ENCODE data around the gene KANSL3. TPM values are rescaled to one million over a fixed set of nuclear protein-coding genes. Genes with fewer than 3 reads are reported as not detected.
A peak's percentile ranks its signal among the peaks of the same experiment; 100 is the strongest.
"Not testable (repeated sequence)": the region's sequence is repeated elsewhere in the genome, so short reads cannot be mapped to it uniquely, and the experiment has no call there.

KANSL3 gene
- total RNA-seq, result 10 to 100 TPM; 34.0 to 36.1 TPM
- long read RNA-seq, donor 1, full-length matches to known transcripts, result 1 of 11 reads
- long read RNA-seq, donor 1, partial matches to known transcripts, result 3 of 11 reads
- long read RNA-seq, donor 1, other reads (novel, unspliced or antisense), result 7 of 11 reads
- long read RNA-seq, donor 2, partial matches to known transcripts, result 2 of 11 reads
- long read RNA-seq, donor 2, other reads (novel, unspliced or antisense), result 9 of 11 reads

DNA sequence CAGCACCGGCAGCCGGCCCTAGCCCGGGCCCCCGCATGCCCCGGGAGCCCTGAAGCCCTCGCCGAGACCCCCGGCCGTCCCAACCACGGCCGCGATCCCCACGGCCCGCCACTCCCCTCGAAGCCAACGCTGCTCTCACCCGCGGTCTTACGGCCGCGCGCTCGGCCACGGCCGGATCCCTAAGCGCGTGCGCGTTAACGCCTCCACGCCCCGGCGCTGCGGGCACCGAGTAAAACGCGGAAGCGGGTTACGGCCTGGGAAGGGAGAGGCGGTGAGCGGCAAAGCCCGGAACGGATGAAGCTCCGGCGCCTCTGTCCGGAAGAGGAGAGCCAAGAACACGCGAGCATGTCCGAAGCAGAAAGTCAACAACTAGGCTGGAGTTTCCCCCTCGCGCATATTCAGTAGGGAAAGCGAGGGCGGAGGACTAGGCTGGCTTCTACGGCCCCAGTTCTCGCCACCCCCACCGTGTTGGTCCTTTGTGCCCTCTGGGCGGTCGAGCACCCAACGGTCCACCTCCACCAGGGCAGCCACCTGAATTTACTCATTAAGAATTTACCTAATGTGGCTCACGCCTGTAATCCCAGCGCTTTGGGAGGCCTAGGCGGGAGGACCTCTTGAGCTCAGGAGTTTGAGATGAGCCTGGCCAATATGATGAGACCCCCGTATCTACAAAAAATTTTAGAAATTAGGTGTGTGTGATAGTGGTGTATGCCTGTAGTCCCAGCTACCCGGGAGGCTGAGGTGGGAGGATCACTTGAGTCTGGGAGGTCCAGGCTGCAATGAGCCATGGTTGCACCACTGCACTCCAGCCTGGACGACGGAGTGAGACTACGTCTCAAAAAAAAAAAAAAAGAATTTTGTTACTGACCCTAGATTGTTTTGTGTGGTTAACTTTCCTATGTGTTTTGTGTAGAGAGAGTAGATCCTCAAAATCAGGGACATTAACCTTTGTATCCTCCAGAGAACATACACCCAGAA lies at the start of gene KANSL3:
TSS of gene KANSL3 (minus strand) at position 169 of the 978 bp plus-strand sequence. CDS start 1,177 bp downstream, outside the sequence.
- DNase-seq (ENCODE audit: low spot score), result peak; percentile 97
- intact Hi-C loops (cut with DNase I), result no loop called here

- intact Hi-C loops (cut with DNase I), result no loop called here
- DNase-seq (ENCODE audit: low spot score), result peak; percentile 61
These were observed 49.2 kb upstream of the KANSL3 start for GRCh38 chr2:96687266-96687665.

- peak; percentile 80 for DNase-seq (ENCODE audit: low spot score)
These were observed 47.7 kb upstream of the KANSL3 start for GRCh38 chr2:96685577-96686459.

DNA sequence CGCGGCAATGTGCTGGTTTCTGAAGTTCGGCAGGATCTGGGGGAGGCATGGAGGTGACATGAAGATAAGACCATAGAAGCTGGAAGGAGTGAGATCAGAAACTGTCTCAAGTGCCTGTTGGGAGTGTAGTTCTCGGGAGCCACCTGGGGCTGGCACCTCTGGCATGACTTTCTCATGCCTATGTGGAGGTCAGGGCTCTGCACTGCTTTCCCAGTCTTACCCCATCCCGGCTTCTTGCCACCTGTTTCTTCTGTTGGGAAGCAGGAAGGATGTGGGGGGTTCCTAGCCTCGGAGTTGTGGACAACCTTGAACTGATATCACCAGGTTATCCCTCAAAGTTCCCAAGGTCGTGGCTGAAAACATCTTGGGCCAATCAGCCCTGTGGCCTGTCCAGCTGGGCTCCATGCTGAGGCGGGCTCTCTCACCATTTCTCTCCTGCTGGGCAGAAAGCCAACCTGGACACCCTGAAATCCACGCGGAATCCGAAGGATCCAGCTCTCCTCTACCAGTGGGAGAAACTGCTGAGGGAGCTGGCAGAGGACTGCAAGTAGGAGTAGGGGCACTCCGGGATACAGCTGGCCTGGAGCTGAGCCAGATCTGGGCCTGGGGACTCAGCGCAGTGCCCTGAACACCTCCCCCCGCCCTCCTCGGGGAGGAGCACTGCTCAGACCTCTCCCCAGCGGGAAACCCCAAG lies 46.9 kb upstream of the KANSL3 start:
- intact Hi-C loops (cut with DNase I), result no loop called here
- DNase-seq (ENCODE audit: low spot score), result no peak

More at GRCh38 chr2:96685577-96686459, 47.7 kb upstream of the KANSL3 start:
- intact Hi-C loops (cut with DNase I), result no loop called here

DNA sequence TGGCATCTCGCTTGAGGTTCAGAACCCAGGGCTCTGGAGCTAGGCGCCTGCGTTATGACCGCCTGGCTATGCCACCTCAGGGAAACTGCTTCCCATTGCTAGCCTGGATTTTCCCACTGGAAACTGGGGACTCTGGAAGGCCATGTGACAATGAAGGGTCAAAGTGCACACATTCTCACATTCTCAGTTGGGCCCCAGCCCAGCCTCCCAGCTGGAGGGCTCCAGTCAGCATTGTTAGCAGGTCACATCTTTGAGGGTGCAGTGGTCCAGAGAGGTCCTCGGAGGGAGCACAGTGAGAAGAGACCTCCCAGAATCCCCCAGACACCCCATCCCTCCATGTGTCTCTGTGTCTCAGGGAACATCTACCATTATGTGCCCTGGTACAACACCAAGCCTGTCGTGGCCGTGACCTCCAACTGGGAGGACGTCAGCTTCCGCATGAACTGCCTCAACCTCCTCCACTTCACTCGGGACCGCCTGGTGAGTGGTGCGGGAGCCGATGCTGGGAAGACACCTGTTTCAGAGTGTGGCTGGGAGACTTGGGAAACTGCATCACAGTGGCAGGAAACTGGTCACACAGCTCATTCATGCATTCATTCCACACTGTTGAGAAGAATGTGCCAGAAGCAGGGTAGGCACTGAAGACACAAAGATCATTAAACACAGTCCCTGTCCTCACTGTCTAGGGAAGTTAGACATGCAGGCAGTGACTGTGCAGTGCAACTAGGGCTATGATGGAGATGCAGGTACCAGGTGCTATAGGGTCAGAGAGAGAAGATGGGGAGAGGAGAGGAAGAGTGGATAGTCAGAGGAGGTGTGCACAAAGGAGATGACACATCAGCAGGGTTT lies 46.1 kb upstream of the KANSL3 start:
- no peak for DNase-seq (ENCODE audit: low spot score)
- intact Hi-C loops (cut with DNase I), result no loop called here

- intact Hi-C loops (cut with DNase I), result no loop called here
- no peak for DNase-seq (ENCODE audit: low spot score)
These were observed 45.2 kb upstream of the KANSL3 start for GRCh38 chr2:96683307-96683706.

DNA sequence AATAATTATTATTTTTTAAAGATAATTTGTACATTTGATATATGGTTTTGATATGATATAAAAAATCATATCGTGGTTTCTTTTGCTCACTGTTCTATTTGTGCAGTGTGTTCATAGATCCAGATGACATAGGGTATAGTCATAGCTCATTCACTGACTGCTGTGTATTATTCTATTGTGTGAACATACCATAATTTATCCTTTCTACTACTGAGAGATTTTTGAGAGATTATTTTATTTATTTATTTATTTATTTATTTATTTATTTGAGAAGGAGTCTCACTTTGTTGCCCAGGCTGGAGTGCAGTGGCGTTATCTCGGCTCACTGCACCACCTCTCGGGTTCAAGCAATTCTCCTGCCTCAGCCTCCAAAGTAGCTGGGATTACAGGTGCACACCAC lies 43.4 kb upstream of the KANSL3 start:
- no peak for DNase-seq (ENCODE audit: low spot score)

GRCh38 chr2:96680561-96681141 lies 42.5 kb upstream of the KANSL3 start:
- intact Hi-C loops (cut with DNase I), result no loop called here

More for the DNA sequence above, 43.4 kb upstream of the KANSL3 start:
- intact Hi-C loops (cut with DNase I), result no loop called here

GRCh38 chr2:96679848-96680247 lies 41.7 kb upstream of the KANSL3 start:
- no peak for DNase-seq (ENCODE audit: low spot score)
- intact Hi-C loops (cut with DNase I), result no loop called here

More at GRCh38 chr2:96680561-96681141, 42.5 kb upstream of the KANSL3 start:
- DNase-seq (ENCODE audit: low spot score), result no peak

DNA sequence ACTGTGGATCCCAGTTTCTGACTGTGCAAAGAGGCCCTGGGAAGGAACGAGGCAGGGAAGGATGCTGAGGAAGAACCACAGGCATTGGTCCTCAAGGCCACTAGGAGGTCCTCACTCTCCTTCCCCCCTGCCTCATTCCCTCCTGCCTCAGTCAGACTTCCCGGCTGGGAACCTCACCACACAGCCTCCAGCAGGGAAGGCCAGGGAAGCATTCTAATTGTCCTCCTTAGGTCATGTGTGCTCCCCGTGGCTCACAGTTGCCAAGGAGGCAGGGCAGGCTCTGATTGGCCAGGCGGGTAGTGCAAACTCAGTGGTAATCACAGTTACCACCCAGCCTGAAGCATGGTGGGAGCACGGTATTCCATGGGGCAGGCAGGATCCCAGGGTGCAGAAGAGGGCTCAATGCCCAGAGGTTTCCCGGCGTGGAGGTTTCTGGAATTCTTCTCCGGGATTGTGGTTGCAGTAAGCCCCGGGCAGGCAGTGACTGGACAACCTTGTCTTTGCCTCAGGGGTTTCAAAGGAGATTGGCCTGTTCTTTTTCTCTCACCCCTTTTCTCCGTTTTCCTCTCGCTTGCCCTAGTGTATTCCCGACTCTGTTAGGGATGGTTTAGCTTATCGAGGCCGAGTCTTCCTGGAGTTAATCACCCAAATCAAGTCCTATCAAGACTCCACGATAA lies 31.6 kb upstream of the KANSL3 start:
- intact Hi-C loops (cut with DNase I), result no loop called here
- DNase-seq (ENCODE audit: low spot score), result peak; percentile 48

DNA sequence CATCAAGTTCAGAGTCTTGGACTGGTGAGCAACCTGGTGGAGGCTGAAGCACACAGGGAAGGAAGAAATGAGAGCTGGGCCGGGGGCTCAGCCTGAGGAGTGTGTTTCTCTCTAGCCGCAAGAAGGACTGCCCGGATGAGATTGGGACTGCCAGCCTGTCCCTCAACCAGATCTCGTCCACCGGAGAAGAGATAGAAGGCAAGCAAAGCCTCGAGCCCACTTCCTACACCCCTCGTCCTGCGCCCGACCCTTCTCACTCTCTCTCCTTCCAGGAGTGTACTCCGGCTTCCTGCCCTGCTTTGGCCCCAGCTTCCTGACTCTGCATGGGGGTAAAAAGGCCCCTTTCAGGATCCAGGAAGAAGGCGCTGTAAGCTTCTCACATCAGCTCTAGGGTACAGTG lies 30.7 kb upstream of the KANSL3 start:
- intact Hi-C loops (cut with DNase I), result no loop called here
- DNase-seq (ENCODE audit: low spot score), result peak; percentile 45

GRCh38 chr2:96665717-96666116 lies 27.6 kb upstream of the KANSL3 start:
- intact Hi-C loops (cut with DNase I), result not testable (repeated sequence)
- DNase-seq (ENCODE audit: low spot score), result peak; percentile 18

- intact Hi-C loops (cut with DNase I), result no loop called here
- DNase-seq (ENCODE audit: low spot score), result peak; percentile 80
These were observed 27.0 kb upstream of the KANSL3 start for GRCh38 chr2:96665083-96665569.

DNA sequence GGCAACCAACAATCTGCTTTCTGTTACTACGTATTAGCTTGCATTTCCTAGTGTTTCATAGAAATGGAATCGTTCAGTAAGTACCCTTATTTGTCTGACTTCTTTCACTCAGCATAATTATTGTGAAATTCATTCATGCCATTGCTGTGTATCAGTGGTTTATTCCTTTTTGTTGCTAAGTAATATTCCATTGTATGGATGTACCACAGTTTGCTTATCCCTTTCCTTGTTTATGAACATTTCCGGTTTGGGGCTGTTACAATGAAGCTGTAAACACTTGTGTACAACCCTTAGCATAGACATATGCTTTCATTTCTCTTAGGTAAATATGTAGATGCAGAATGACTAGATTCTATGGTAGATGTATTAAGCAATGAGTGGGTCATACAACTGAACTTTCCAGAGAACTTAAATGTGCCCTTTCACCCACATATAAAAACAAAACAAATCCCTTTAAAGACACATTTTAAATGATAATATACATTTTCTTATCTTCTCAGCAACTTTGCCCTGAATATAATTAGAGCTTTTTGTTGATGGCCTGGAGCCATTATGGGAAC lies 26.3 kb upstream of the KANSL3 start:
- DNase-seq (ENCODE audit: low spot score), result no peak
- intact Hi-C loops (cut with DNase I), result no loop called here

DNA sequence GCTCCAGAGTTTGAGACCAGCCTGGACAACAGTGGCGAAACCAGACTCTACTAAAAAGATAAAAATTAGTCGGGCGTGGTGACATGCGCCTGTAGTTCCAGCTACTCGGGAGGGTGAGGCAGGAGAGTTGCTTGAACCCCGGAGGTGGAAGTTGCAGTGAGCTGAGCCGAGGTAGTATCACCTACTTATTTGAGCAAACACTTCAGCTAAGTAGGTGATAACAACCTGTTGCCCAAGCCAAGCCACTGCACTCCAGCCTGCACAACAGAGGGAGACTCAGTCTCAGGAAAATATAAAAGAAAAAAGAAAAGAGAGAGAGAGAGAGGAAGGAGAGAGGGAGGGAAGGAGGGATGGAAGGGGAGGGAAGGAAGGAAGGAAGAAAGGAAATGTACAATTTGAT lies 25.7 kb upstream of the KANSL3 start:
- intact Hi-C loops (cut with DNase I), result no loop called here
- peak; percentile 44 for DNase-seq (ENCODE audit: low spot score)

DNA sequence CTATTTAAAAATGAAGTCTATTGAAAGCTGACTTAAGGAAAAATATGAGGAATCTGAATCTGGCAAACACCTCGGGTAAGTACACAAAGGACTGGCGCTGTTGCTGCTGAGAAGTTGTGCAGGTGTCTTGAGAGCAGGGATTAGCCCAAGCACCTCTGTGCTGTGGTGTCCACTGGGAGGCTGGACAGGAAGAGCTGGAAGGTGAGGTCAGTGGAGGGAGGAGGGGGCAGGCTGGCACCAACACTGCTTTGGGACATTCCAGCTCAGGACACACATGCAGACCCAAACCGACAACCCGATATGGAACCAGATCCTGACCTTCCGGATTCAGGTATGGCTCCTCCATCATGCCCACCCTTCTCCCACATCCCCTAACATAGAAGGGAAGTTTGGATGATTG lies 25.1 kb upstream of the KANSL3 start:
- intact Hi-C loops (cut with DNase I), result no loop called here
- DNase-seq (ENCODE audit: low spot score), result no peak

- intact Hi-C loops (cut with DNase I), result no loop called here
- no peak for DNase-seq (ENCODE audit: low spot score)
These were observed 24.2 kb upstream of the KANSL3 start for GRCh38 chr2:96662360-96662759.
